Measurements from ENCODE around the gene PNKD.

DNA sequence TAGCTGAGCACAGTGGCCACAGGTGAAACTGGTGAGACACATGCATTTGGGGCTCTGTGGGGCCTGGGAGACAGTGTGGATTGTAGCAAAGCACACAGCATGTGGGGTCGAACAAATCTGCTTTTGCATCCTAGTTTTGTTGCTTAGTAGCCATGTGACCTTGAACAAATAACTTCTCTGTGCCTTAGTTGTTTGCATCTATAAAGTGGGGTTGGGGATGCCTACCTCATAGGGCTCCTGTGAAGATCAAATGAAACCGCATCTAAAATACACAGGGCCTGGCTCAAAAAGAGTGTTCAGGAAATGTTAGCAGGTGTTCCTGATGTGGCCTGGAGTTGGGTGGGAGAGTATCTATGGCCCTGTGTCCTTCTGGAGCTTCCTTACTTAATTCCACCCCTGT, 56.0 kb downstream of the PNKD start:
- TF ChIP-seq, protein P1, sequence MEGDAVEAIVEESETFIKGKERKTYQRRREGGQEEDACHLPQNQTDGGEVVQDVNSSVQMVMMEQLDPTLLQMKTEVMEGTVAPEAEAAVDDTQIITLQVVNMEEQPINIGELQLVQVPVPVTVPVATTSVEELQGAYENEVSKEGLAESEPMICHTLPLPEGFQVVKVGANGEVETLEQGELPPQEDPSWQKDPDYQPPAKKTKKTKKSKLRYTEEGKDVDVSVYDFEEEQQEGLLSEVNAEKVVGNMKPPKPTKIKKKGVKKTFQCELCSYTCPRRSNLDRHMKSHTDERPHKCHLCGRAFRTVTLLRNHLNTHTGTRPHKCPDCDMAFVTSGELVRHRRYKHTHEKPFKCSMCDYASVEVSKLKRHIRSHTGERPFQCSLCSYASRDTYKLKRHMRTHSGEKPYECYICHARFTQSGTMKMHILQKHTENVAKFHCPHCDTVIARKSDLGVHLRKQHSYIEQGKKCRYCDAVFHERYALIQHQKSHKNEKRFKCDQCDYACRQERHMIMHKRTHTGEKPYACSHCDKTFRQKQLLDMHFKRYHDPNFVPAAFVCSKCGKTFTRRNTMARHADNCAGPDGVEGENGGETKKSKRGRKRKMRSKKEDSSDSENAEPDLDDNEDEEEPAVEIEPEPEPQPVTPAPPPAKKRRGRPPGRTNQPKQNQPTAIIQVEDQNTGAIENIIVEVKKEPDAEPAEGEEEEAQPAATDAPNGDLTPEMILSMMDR (conservative IDR thresholded peaks at IDR 0.05; ENCODE audit: low read length) = no peak
- TF ChIP-seq EZH2phosphoT487 (IDR thresholded peaks at IDR 0.05; ENCODE audit: borderline replicate concordance, low read depth, low read length) = no peak
